GM18526 (cell line): ENCODE results near the gene ADAM12.

Source experiments
- POLR2A ChIP-seq: IDR thresholded peaks from 3 replicates; pipeline ENCODE4 v1.6.1; 2011; ENCODE audit not compliant: insufficient read length; ENCODE audit errors: extremely low read depth

Gene ADAM12

GRCh38 chr10:126226988-126227761 is 161.1 kb downstream of the ADAM12 start:
- no peak for TF ChIP-seq POLR2A

- TF ChIP-seq POLR2A = no peak
Observed at GRCh38 chr10:126226205-126226604, 162.1 kb downstream of the ADAM12 start.

- no peak for TF ChIP-seq POLR2A
Observed at GRCh38 chr10:126225672-126226008, 162.6 kb downstream of the ADAM12 start.

GRCh38 chr10:126224967-126225671 is 163.2 kb downstream of the ADAM12 start:
- TF ChIP-seq POLR2A = no peak

GRCh38 chr10:126223512-126224067 is 164.7 kb downstream of the ADAM12 start:
- no peak for TF ChIP-seq POLR2A

GRCh38 chr10:126222736-126223511 is 165.4 kb downstream of the ADAM12 start:
- TF ChIP-seq POLR2A = no peak

GRCh38 chr10:126221874-126222273 is 166.4 kb downstream of the ADAM12 start:
- no peak for TF ChIP-seq POLR2A

GRCh38 chr10:126218778-126219649 is 169.3 kb downstream of the ADAM12 start:
- TF ChIP-seq POLR2A = no peak

- no peak for TF ChIP-seq POLR2A
Observed at GRCh38 chr10:126218174-126218573, 170.1 kb downstream of the ADAM12 start.

GRCh38 chr10:126216632-126216961 is 171.7 kb downstream of the ADAM12 start:
- TF ChIP-seq POLR2A = no peak

- no peak for TF ChIP-seq POLR2A
Observed at GRCh38 chr10:126215746-126216631, 172.3 kb downstream of the ADAM12 start.

GRCh38 chr10:126214679-126215078 is 173.6 kb downstream of the ADAM12 start:
- TF ChIP-seq POLR2A = no peak

GRCh38 chr10:126214021-126214420 is 174.3 kb downstream of the ADAM12 start:
- TF ChIP-seq POLR2A = no peak

GRCh38 chr10:126212738-126213137 is 175.5 kb downstream of the ADAM12 start:
- no peak for TF ChIP-seq POLR2A
